ENCODE measurements around the gene DNAJC13.

The DNAJC13 gene

GRCh38 chr3:132381348-132381944 is 35.9 kb upstream of the DNAJC13 start:
- H3K27ac ChIP-seq (replicated peaks) = no peak overlapping the region
- H3K4me3 ChIP-seq (replicated peaks; ENCODE audit: insufficient read depth, low read length) = no peak overlapping the region
- no peaks in the 10 kb centered on the region for H3K27me3 ChIP-seq (ENCODE audit: insufficient read depth, poor library complexity, severe bottlenecking)
- TF ChIP-seq POLR2AphosphoS5 (IDR thresholded peaks at IDR 0.05; ENCODE audit: low read depth) = no peak
- TF ChIP-seq, protein P1, sequence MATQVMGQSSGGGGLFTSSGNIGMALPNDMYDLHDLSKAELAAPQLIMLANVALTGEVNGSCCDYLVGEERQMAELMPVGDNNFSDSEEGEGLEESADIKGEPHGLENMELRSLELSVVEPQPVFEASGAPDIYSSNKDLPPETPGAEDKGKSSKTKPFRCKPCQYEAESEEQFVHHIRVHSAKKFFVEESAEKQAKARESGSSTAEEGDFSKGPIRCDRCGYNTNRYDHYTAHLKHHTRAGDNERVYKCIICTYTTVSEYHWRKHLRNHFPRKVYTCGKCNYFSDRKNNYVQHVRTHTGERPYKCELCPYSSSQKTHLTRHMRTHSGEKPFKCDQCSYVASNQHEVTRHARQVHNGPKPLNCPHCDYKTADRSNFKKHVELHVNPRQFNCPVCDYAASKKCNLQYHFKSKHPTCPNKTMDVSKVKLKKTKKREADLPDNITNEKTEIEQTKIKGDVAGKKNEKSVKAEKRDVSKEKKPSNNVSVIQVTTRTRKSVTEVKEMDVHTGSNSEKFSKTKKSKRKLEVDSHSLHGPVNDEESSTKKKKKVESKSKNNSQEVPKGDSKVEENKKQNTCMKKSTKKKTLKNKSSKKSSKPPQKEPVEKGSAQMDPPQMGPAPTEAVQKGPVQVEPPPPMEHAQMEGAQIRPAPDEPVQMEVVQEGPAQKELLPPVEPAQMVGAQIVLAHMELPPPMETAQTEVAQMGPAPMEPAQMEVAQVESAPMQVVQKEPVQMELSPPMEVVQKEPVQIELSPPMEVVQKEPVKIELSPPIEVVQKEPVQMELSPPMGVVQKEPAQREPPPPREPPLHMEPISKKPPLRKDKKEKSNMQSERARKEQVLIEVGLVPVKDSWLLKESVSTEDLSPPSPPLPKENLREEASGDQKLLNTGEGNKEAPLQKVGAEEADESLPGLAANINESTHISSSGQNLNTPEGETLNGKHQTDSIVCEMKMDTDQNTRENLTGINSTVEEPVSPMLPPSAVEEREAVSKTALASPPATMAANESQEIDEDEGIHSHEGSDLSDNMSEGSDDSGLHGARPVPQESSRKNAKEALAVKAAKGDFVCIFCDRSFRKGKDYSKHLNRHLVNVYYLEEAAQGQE (IDR thresholded peaks at IDR 0.05; ENCODE audit: insufficient replicate concordance, low read depth) = no peak
- TF ChIP-seq SPI1 (IDR thresholded peaks at IDR 0.05; ENCODE audit: borderline replicate concordance, low read depth) = no peak
- no peak for TF ChIP-seq GABPA (IDR thresholded peaks at IDR 0.05; ENCODE audit: low read depth)
- TF ChIP-seq CTCF (IDR thresholded peaks at IDR 0.05; ENCODE audit: insufficient read depth, low read length) = no peak
- no peak for DNase-seq (ENCODE audit: low read depth in 1 of 2, low spot score in 1 of 2)

GRCh38 chr3:132382267-132382666 is 35.0 kb upstream of the DNAJC13 start:
- Histone ChIP-seq H3K4me3 (replicated peaks; ENCODE audit: insufficient read depth, low read length) (no peak overlapping the region), H3K27me3 (ENCODE audit: insufficient read depth, poor library complexity, severe bottlenecking) (no peaks in the 10 kb centered on the region), H3K27ac (replicated peaks) (no peak overlapping the region)
- DNase-seq (ENCODE audit: low read depth in 1 of 2, low spot score in 1 of 2) = no peak
- TF ChIP-seq SPI1 (IDR thresholded peaks at IDR 0.05; ENCODE audit: borderline replicate concordance, low read depth) = no peak
- TF ChIP-seq, protein P1 (IDR thresholded peaks at IDR 0.05; ENCODE audit: insufficient replicate concordance, low read depth) = no peak
- no peak for TF ChIP-seq GABPA (IDR thresholded peaks at IDR 0.05; ENCODE audit: low read depth)
- TF ChIP-seq POLR2AphosphoS5 (IDR thresholded peaks at IDR 0.05; ENCODE audit: low read depth) = no peak
- TF ChIP-seq CTCF (IDR thresholded peaks at IDR 0.05; ENCODE audit: insufficient read depth, low read length) = no peak

DNA sequence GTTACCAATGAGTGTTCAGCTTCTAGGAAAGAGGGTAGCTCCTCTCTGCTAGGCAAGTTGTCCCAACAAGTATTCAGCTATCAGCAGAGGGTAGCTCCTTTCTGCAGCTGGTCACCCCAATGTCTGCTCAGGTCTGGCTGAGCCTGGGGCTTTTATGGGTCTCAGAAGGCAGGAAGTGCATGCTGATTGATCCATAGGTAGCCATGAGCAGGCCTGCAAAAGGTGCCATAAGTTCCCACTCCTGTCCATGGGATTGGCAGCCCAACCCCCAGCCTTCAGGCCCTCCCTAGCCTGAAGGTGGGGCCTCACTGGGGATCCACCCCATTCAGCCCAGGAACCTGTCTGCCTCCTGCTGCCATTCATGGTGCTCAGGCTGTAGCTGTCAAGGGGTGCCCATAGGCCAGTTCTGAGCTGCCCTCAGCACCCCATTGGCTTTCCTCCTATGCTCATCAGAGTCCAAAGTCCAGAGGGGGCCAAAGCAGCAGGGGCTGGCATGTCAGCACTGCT is 34.6 kb upstream of the DNAJC13 start:
- H3K27ac ChIP-seq (replicated peaks) = no peak overlapping the region
- H3K4me3 ChIP-seq (replicated peaks; ENCODE audit: insufficient read depth, low read length) = no peak overlapping the region
- TF ChIP-seq POLR2AphosphoS5 (IDR thresholded peaks at IDR 0.05; ENCODE audit: low read depth) = no peak
- TF ChIP-seq, protein P1 (IDR thresholded peaks at IDR 0.05; ENCODE audit: insufficient replicate concordance, low read depth) = no peak
- TF ChIP-seq SPI1 (IDR thresholded peaks at IDR 0.05; ENCODE audit: borderline replicate concordance, low read depth) = no peak
- TF ChIP-seq CTCF (IDR thresholded peaks at IDR 0.05; ENCODE audit: insufficient read depth, low read length) = no peak
- TF ChIP-seq GABPA (IDR thresholded peaks at IDR 0.05; ENCODE audit: low read depth) = no peak
- H3K27me3 ChIP-seq (ENCODE audit: insufficient read depth, poor library complexity, severe bottlenecking) = no peaks in the 10 kb centered on the region
- no peak for DNase-seq (ENCODE audit: low read depth in 1 of 2, low spot score in 1 of 2)

Data from HL-60 (cell line).